Measurements from ENCODE around the gene EMILIN1. TPM values are rescaled to one million over a fixed set of nuclear protein-coding genes. Genes with fewer than 3 reads are reported as not detected.
A peak's percentile ranks its signal among the peaks of the same experiment; 100 is the strongest.

EMILIN1 gene
- polyA plus RNA-seq, 1 of the 3 experiments (the other 2 are of a cell fraction): 286 TPM

- H3K9me3 ChIP-seq: no peaks in the 10 kb centered on the region
- H3K4me3 ChIP-seq (ENCODE audit: low read depth in 2 of 2, low read length in 1 of 2): peak overlapping the region in 1 of 2 experiments; percentile 43; a peak in 2 of 4 replicates
- H3K4me2 ChIP-seq: peak overlapping the region; percentile 43; the same call in 1 of the 2 replicates
- CTCF ChIA-PET: interaction anchor here (0.5 to 14.2 kb wide), 25 partner anchors 10 to 588 kb away, joined by 3 to 169 read pairs (median 6); partner anchors contain the start of genes ABHD1, EMILIN1, KHK and PREB
- no peaks in the 10 kb centered on the region for H3K36me3 ChIP-seq (replicated peaks in 1 of 2; ENCODE audit: control insufficient read depth in 1 of 2, insufficient read depth in 2 of 2, low read length in 1 of 2)
- no peaks in the 10 kb centered on the region for H3K9me2 ChIP-seq
- peak; percentile 35 for TF ChIP-seq RAD21 (IDR thresholded peaks at IDR 0.05; ENCODE audit: low read length)
- TF ChIP-seq USF1 (IDR thresholded peaks at IDR 0.05; ENCODE audit: borderline replicate concordance, low read depth): no peak
- no peak for TF ChIP-seq NRF1 (IDR thresholded peaks at IDR 0.05; ENCODE audit: low read depth, low read length)
- TF ChIP-seq CHD2 (IDR thresholded peaks at IDR 0.05; ENCODE audit: low read length, partially characterized antibody): peak; percentile 82
- no peak for TF ChIP-seq ELF1 (IDR thresholded peaks at IDR 0.05)
- peak; percentile 77 for TF ChIP-seq POLR2AphosphoS5 (IDR thresholded peaks at IDR 0.05; ENCODE audit: low read depth, low read length)
- no peak for TF ChIP-seq YY1 (IDR thresholded peaks at IDR 0.05; ENCODE audit: low read depth)
- no peak for TF ChIP-seq EP300 (IDR thresholded peaks at IDR 0.05; ENCODE audit: borderline replicate concordance in 1 of 2, low read depth in 1 of 2, low read length in 1 of 2)
- peak; percentile 75; the same call in 1 of the 2 replicates for TF ChIP-seq FOXJ3 (CRISPR knock-in tag; IDR thresholded peaks at IDR 0.05)
- peak; percentile 94 for TF ChIP-seq MXI1 (IDR thresholded peaks at IDR 0.05; ENCODE audit: low read depth, low read length)
- TF ChIP-seq RFX5 (IDR thresholded peaks at IDR 0.05; ENCODE audit: low read length): no peak
- TF ChIP-seq FOXM1 (IDR thresholded peaks at IDR 0.05; ENCODE audit: low read depth): no peak
- peak; percentile 29; the same call in 1 of the 2 replicates for TF ChIP-seq TAF1 (IDR thresholded peaks at IDR 0.05; ENCODE audit: borderline replicate concordance, low read depth, low read length)
- TF ChIP-seq RCOR1 (IDR thresholded peaks at IDR 0.05; ENCODE audit: low read length): peak; percentile 80
- TF ChIP-seq JUND (IDR thresholded peaks at IDR 0.05): no peak
- TF ChIP-seq TEAD4 (IDR thresholded peaks at IDR 0.05; ENCODE audit: borderline replicate concordance, insufficient read depth): no peak
- 34% methylated on average over 13 of the region's 18 CpGs for WGBS (ENCODE audit: low lambda C conversion rate)
- peak overlapping the region; percentile 97 for H2AFZ ChIP-seq (ENCODE audit: low read depth)
- H3K79me2 ChIP-seq (ENCODE audit: insufficient read depth): no peaks in the 10 kb centered on the region
- H3F3A ChIP-seq (replicated peaks; ENCODE audit: insufficient read depth): no peaks in the 10 kb centered on the region
- POLR2A ChIA-PET: interaction anchor here (0.5 to 2.6 kb wide), 6 partner anchors 9 to 183 kb away, joined by 3 to 14 read pairs (median 4); partner anchors contain the start of genes EMILIN1 and KHK
- H3K27me3 ChIP-seq (ENCODE audit: insufficient read depth): no peaks in the 10 kb centered on the region
- no peak overlapping the region for H3K9ac ChIP-seq
- H4K20me1 ChIP-seq (ENCODE audit: insufficient read depth): no peaks in the 10 kb centered on the region
- peak; percentile 91 for DNase-seq
- H3K4me1 ChIP-seq (ENCODE audit: control insufficient read depth in 1 of 2, insufficient read depth in 2 of 2, low read depth in 1 of 2, low read length in 1 of 2): peaks cover 4 to 21% of the 10 kb centered on the region in 2 experiments; a peak in 2 of 4 replicates
- peak overlapping the region in 1 of 2 experiments; percentile 92; a peak in 2 of 4 replicates for H3K27ac ChIP-seq (ENCODE audit: low read depth in 2 of 2, low read length in 1 of 2)
These were observed 17.6 kb downstream of the EMILIN1 start for GRCh38 chr2:27095745-27096651.

Data from SK-N-SH (cell line).